SU-DHL-6 (cell line): ENCODE data around the gene WDR93.

Experiments
- CTCF ChIP-seq: fragments of 200-600 bp; sonication (generic); IDR thresholded peaks from one replicate; pipeline ENCODE4 v1.5.1; 2017; ENCODE audit warnings: antibody characterized with exemption, mild to moderate bottlenecking, low read length, moderate library complexity; ENCODE audit not compliant: insufficient read depth, poor library complexity, severe bottlenecking
- EZH2phosphoT487 ChIP-seq: fragments of 200-600 bp; sonication (generic), shearing (Covaris generic); conservative IDR thresholded peaks from 2 replicates; pipeline ENCODE4 v1.6.1; 2018; ENCODE audit warnings: mild to moderate bottlenecking, antibody characterized with exemption, low read length, moderate library complexity, mixed read lengths

- TF ChIP-seq CTCF (no peak), EZH2phosphoT487 (no peak)
Observed at GRCh38 chr15:89749951-89750559, 59.4 kb downstream of the WDR93 start.
